MM.1S (cell line): ENCODE measurements around the gene KDM4C.

Experiments
- DNase-seq: peaks from one replicate; pipeline ENCODE4 v3.0.0-alpha.2; 2015
- H2AFZ ChIP-seq: fragments of 300-600 bp; sonication (generic); 2 replicates; pipeline ENCODE4 v1.6.0; 2016; ENCODE audit warnings: antibody characterized with exemption, low read length
- H3F3A ChIP-seq: fragments of 300-600 bp; sonication (generic); 2 replicates; pipeline ENCODE4 v1.6.1; 2016; ENCODE audit warnings: mild to moderate bottlenecking, antibody characterized with exemption, low read length, moderate library complexity, mixed read lengths; ENCODE audit not compliant: insufficient read depth
- H3K27ac ChIP-seq: fragments of 300-600 bp; sonication (generic); 2 replicates; pipeline ENCODE4 v1.5.1; 2016; ENCODE audit warnings: mild to moderate bottlenecking, low read length
- H3K27me3 ChIP-seq: fragments of 300-600 bp; sonication (generic); replicated peaks from 2 replicates; pipeline ENCODE4 v1.6.0; 2016; ENCODE audit warnings: low read length; ENCODE audit not compliant: insufficient read depth
- H3K36me3 ChIP-seq: fragments of 300-600 bp; sonication (generic); replicated peaks from 2 replicates; pipeline ENCODE4 v1.6.1; 2016; ENCODE audit warnings: mild to moderate bottlenecking, low read length, mixed read lengths; ENCODE audit not compliant: insufficient read depth
- H3K4me1 ChIP-seq: fragments of 300-600 bp; sonication (generic); 2 replicates; pipeline ENCODE4 v1.6.1; 2016; ENCODE audit warnings: low read length, mixed read lengths
- H3K4me2 ChIP-seq: fragments of 300-600 bp; sonication (generic); 2 replicates; pipeline ENCODE4 v1.6.0; 2016; ENCODE audit warnings: low read depth, low read length
- H3K4me3 ChIP-seq: fragments of 300-600 bp; sonication (generic); 2 replicates; pipeline ENCODE4 v1.5.1; 2016; ENCODE audit warnings: low read length, mixed read lengths
- H3K79me2 ChIP-seq: fragments of 300-600 bp; sonication (generic); 2 replicates; pipeline ENCODE4 v1.6.1; 2016; ENCODE audit warnings: mixed run types, low read length, mixed read lengths
- H3K9ac ChIP-seq: fragments of 300-600 bp; sonication (generic); 2 replicates; pipeline ENCODE4 v1.6.1; 2016; ENCODE audit warnings: low read length, mixed read lengths
- H3K9me2 ChIP-seq: fragments of 300-600 bp; sonication (generic); replicated peaks from 2 replicates; pipeline ENCODE4 v1.6.1; 2016; ENCODE audit warnings: mild to moderate bottlenecking, low read length, mixed read lengths; ENCODE audit not compliant: insufficient read depth
- H3K9me3 ChIP-seq: fragments of 300-600 bp; sonication (generic); replicated peaks from 2 replicates; pipeline ENCODE4 v1.6.1; 2016; ENCODE audit warnings: mild to moderate bottlenecking, low read length, mixed read lengths; ENCODE audit not compliant: insufficient read depth
- H4K20me1 ChIP-seq: fragments of 300-600 bp; sonication (generic); 2 replicates; pipeline ENCODE4 v1.6.1; 2016; ENCODE audit warnings: mild to moderate bottlenecking, low read length, moderate library complexity, mixed read lengths; ENCODE audit not compliant: insufficient read depth
- EZH2 ChIP-seq: fragments of 300-600 bp; sonication (generic); optimal IDR thresholded peaks from 2 replicates; pipeline ENCODE3; 2017; ENCODE audit warnings: low read depth, mild to moderate bottlenecking, antibody characterized with exemption, low read length, mixed read lengths
- EZH2phosphoT487 ChIP-seq: fragments of 300-600 bp; sonication (generic); IDR thresholded peaks from 2 replicates; pipeline ENCODE4 v1.6.1; 2018; ENCODE audit warnings: antibody characterized with exemption, low read length
- TF ChIP-seq, protein P1 (sequence below): fragments of 300-600 bp; sonication (generic); IDR thresholded peaks from 2 replicates; pipeline ENCODE4 v1.5.1; 2016; ENCODE audit warnings: antibody characterized with exemption, low read length, mixed read lengths

Gene KDM4C

DNA sequence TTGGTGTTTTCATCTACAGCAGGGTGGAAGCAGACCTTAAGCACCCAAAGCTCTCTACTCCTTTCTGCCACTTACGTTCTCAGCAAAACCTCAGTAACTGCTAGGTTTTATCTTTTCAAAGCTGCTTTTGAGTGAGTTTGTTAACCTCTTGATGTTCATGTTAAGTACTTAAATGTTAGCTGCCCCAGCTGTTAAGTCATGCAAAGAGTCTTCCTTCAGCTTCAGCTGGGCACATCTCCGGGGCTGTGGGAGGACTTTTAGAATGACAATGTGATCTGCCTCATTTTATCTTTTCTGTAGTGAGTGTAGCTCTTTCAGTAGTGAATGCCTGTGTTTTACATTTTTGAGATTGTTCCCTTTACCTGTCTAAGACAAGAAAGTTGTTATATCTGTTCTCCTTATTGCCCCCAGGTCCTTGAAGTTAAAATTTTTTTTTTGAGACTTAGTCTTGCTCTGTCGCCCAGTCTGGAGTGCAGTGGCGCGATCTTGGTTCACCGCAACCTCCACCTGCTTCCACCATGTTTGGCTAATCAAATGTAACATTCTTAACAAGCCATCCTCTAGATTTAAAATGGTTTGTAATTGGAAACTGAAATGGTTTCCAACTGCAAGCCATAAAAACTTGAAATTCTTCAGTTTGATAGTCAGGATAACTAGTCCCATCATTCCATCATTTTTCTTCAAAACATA lies 19.6 kb downstream of the KDM4C start:
- Histone ChIP-seq H3K4me3 (no peak overlapping the region), H3K4me2 (no peak overlapping the region), H3K36me3 (no peaks in the 10 kb centered on the region), H3K27me3 (no peaks in the 10 kb centered on the region), H3K79me2 (peaks cover 52% of the 10 kb centered on the region), H3K27ac (no peak overlapping the region), H4K20me1 (no peaks in the 10 kb centered on the region), H3K9me2 (no peaks in the 10 kb centered on the region), H3K4me1 (no peaks in the 10 kb centered on the region), H3K9ac (no peak overlapping the region), H3F3A (no peaks in the 10 kb centered on the region), H3K9me3 (no peaks in the 10 kb centered on the region), H2AFZ (no peak overlapping the region)
- no peak for DNase-seq
- TF ChIP-seq, protein P1, sequence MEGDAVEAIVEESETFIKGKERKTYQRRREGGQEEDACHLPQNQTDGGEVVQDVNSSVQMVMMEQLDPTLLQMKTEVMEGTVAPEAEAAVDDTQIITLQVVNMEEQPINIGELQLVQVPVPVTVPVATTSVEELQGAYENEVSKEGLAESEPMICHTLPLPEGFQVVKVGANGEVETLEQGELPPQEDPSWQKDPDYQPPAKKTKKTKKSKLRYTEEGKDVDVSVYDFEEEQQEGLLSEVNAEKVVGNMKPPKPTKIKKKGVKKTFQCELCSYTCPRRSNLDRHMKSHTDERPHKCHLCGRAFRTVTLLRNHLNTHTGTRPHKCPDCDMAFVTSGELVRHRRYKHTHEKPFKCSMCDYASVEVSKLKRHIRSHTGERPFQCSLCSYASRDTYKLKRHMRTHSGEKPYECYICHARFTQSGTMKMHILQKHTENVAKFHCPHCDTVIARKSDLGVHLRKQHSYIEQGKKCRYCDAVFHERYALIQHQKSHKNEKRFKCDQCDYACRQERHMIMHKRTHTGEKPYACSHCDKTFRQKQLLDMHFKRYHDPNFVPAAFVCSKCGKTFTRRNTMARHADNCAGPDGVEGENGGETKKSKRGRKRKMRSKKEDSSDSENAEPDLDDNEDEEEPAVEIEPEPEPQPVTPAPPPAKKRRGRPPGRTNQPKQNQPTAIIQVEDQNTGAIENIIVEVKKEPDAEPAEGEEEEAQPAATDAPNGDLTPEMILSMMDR: no peak
- TF ChIP-seq EZH2phosphoT487 (no peak), EZH2 (no peak)

DNA sequence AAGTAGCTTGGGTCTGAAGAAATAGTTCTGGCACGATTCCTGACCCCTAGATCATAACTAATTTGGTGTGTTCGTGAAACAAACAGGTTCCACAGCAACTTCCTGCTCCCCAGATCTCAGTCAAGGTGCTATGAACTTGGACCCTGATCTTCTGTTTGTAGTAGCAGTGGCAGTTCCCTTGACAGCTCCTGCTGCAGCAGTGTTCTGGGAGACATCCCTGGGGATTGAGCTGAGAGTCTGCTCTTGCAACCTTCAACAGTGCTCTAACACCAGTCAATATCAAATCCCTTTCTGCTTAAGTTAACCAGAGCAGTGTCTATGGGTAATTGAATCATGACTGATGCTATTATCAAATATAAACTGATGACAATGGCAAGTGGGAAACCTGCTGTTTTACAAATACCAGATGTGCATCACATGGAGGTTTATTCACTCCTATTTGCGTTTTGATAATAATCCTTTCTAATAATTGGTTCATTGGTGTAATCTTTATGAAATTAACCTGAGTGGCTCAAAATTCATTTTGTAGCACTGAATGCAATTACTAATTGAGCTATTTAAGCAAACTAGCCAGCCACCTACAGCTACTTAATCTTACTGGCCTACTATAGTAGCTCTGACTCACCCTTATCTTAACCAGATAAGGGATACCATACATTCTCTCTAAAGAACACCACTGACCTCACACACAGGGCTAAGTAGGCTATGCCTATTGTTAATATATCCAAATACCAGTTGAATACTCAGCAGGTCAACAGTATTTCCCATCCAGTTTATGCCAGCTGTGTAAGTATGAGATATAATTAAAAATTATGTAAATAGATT lies 21.9 kb downstream of the KDM4C start:
- Histone ChIP-seq H3K9me3 (no peaks in the 10 kb centered on the region), H3F3A (no peaks in the 10 kb centered on the region), H3K27ac (no peak overlapping the region), H3K27me3 (no peaks in the 10 kb centered on the region), H3K36me3 (no peaks in the 10 kb centered on the region), H4K20me1 (no peaks in the 10 kb centered on the region), H3K4me2 (no peak overlapping the region), H3K9me2 (no peaks in the 10 kb centered on the region), H3K79me2 (peaks cover 62% of the 10 kb centered on the region), H3K4me3 (no peak overlapping the region), H3K9ac (no peak overlapping the region), H2AFZ (no peak overlapping the region), H3K4me1 (no peaks in the 10 kb centered on the region)
- no peak for DNase-seq
- TF ChIP-seq, protein P1: no peak
- no peak for TF ChIP-seq EZH2phosphoT487
- no peak for TF ChIP-seq EZH2

DNA sequence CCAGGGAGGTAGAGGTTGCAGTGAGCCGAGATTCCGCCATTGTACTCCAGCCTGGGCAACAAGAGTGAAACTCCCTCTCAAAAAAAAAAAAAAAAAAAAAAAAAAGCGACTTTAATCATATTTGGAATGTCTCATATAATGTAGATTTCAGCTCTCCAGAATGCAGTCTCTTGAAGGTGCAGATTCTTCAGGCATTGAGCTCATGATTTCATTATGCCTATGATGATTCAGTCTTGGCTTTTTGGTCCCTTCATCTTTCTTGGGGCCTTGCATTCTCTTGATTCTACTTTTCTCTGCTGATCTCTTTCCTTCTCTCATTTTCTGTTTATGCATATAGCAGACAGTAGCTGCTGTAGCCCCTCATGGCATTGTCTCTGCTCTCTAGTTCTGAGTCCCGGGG lies 22.9 kb downstream of the KDM4C start:
- no peaks in the 10 kb centered on the region for H4K20me1 ChIP-seq
- TF ChIP-seq, protein P1: no peak
- no peak for TF ChIP-seq EZH2phosphoT487
- no peaks in the 10 kb centered on the region for H3K4me1 ChIP-seq
- H3K9me2 ChIP-seq: no peaks in the 10 kb centered on the region
- no peak overlapping the region for H3K27ac ChIP-seq
- no peak overlapping the region for H3K9ac ChIP-seq
- no peak overlapping the region for H3K4me3 ChIP-seq
- no peak for DNase-seq
- H3K4me2 ChIP-seq: no peak overlapping the region
- H2AFZ ChIP-seq: no peak overlapping the region
- peaks cover 68% of the 10 kb centered on the region for H3K79me2 ChIP-seq
- H3F3A ChIP-seq: no peaks in the 10 kb centered on the region
- H3K36me3 ChIP-seq: no peaks in the 10 kb centered on the region
- no peaks in the 10 kb centered on the region for H3K27me3 ChIP-seq
- H3K9me3 ChIP-seq: no peaks in the 10 kb centered on the region
